Esophagus squamous epithelium (tissue), 5 donors: ENCODE measurements around the gene HSPG2. TPM values are rescaled to one million over a fixed set of nuclear protein-coding genes. Genes with fewer than 3 reads are reported as not detected.
A peak's percentile ranks its signal among the peaks of the same experiment; 100 is the strongest.

Source experiments
- DNase-seq: peaks from one replicate; lab custom pipeline; 2025; lab: John Stamatoyannopoulos, UW
- H3K27ac ChIP-seq, 4 donors: fragments of 200-600 bp; sonication (generic); one replicate each; pipeline ENCODE4 v1.5.1; 2016 to 2019; ENCODE audit warnings: mild to moderate bottlenecking in 1 of 4
- H3K27me3 ChIP-seq, 4 donors: fragments of 200-600 bp; sonication (generic); 1 replicate in 3 of 4; 2 replicates in 1 of 4; pipeline versions ENCODE4 v1.5.1 to v1.6.0; 2017 to 2021; ENCODE audit warnings: antibody characterized with exemption in 1 of 4
- H3K36me3 ChIP-seq, 3 donors: fragments of 200-600 bp; sonication (generic); one replicate each; pipeline ENCODE4 v1.5.1; 2016 to 2019
- H3K4me1 ChIP-seq, 3 donors: fragments of 200-600 bp; sonication (generic); one replicate each; pipeline ENCODE4 v1.5.1; 2017 to 2019
- H3K4me3 ChIP-seq, 4 donors: fragments of 200-600 bp; sonication (generic); 1 replicate in 3 of 4; 2 replicates in 1 of 4; pipeline ENCODE4 v1.5.1; 2016 to 2019; ENCODE audit warnings: mild to moderate bottlenecking in 2 of 4, moderate library complexity in 1 of 4
- H3K9me3 ChIP-seq, 3 donors: fragments of 200-600 bp; sonication (generic); one replicate each; pipeline ENCODE4 v1.5.1; 2016 to 2019
- CTCF ChIP-seq, 6 experiments: fragments of 450-650 bp in 4 of 6; fragments of 200-600 bp in 2 of 6; sonication (generic) in 2 of 6; IDR thresholded peaks; one replicate each; pipeline ENCODE4 v1.5.1; 2016 to 2019; ENCODE audit warnings: antibody characterized with exemption in 6 of 6, mild to moderate bottlenecking in 4 of 6, moderate library complexity in 4 of 6
- POLR2A ChIP-seq, 4 donors: fragments of 450-650 bp; IDR thresholded peaks; one replicate each; pipeline ENCODE4 v1.6.1; 2017; ENCODE audit warnings: antibody characterized with exemption in 4 of 4, mild to moderate bottlenecking in 4 of 4, moderate library complexity in 3 of 4
- WGBS, 2 donors: methylation state at CpG; one replicate each; pipeline ENCODE4 v1.1.5; 2018; 5-methylcytosine and 5-hydroxymethylcytosine counted together
- intact Hi-C: fragments of 100-400 bp; cut with DNase I; formaldehyde crosslinking; loops from one replicate; pipeline ENCODE4 v1.15.0; 2022
- total RNA-seq, 4 donors: library from RNA; depleted of rRNA; stranded (reverse); fragments of >200 nt; gene quantifications; one replicate each; pipeline ENCODE4 v1.1.0, GENCODE V29; 2016
- donor health status: DM: yes; HTN: yes; CAD: no.

Gene HSPG2
- total RNA-seq, 4 donors from 2014 or later: 44.9 to 107 (median 54.2) TPM

DNA sequence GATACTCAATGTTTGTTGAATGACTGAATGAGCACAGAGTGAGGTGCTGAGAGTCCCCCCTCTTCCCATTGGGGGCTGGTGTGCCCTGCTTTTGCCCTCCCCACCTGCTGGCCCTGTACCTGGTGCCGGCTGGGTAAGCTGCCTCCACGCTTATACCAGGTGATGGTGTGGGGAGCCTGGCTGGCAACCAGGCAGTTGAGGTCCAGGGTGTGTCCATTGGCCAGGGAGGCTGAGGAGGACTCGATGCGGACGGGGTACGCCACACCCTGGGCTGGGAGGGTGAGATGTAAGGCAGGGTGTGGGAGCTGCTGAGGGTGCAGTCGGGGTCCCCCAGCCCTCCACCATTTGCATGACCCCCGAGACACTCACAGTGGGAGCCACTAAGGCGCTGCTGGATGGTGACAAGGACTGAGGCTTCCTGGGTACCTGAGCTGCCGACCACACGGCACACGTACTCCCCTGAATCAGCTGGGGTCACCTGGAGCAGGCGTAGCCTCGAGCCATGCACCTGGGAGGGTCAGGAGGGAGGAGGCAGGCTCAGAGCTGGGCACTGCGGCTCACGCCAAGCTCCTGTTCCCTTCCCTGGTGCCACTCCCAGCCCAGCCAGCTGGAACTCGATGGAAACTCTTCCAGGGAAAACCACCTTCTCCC lies 88.5 kb downstream of the HSPG2 start:
- H3K9me3 ChIP-seq: no peaks in the 10 kb centered on the region
- DNase-seq: no peak
- WGBS, 2 donors: 84 to 93% methylated on average over 8 to 9 of the region's 17 CpGs
- peaks cover 30 to 100% (median 74%) of the 10 kb centered on the region in 3 donors for H3K36me3 ChIP-seq
- no peaks in the 10 kb centered on the region for H3K27me3 ChIP-seq
- no peaks in the 10 kb centered on the region for H3K4me1 ChIP-seq
- H3K27ac ChIP-seq: no peak overlapping the region
- no peak overlapping the region for H3K4me3 ChIP-seq
- intact Hi-C loops: no loop called here
- TF ChIP-seq POLR2A (IDR thresholded peaks at IDR 0.05) (no peak), CTCF (IDR thresholded peaks at IDR 0.05) (no peak)

DNA sequence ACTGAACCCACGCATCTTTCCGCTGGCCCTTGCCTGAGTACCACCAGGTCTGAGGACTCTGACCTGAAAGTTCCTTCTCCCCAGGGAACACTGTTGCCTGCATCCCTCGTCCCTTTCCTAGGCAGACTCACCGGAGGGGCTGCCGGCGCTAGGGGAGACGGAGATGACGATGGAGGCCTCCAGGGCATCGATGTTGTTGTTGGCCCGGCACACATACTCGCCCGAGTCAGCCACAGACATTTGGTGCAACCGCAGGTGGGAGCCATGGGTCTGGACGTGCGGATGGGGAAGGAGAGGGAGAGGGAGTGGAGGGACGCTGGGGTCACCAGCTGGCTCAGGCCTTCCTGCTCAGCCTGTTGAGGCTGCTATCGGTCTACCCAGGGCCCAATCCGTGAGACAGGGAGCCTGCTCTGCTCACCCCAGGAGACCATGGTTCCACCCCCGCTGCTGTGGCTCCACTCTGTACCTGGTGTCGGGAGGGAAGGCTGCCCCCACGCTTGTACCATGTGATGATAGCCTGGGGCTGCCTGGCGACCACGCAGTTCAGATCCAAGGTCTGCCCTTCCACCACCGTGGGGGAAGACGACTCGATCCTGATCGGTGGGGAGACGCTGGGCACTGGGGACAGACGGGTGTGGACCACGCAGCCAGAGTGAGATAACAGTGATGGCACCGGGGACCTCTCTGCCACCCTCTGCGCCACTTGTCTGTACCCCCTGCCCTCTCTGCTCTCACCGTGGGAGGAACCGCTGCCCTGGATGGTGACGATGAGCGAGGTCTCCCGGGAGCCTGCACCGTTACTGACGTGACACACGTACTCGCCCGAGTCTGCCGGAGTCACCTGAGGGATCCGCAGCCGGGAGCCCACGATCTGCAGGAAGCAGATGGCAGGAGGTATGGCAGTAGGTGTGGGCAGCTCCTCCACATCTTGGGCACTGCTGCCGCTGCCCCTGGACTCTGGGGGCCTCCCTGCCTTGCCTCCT lies 89.6 kb downstream of the HSPG2 start:
- no peak overlapping the region for H3K4me3 ChIP-seq
- TF ChIP-seq POLR2A (IDR thresholded peaks at IDR 0.05) (no peak), CTCF (IDR thresholded peaks at IDR 0.05) (no peak)
- intact Hi-C loops: no loop called here
- H3K27ac ChIP-seq: no peak overlapping the region
- H3K36me3 ChIP-seq: peaks cover 26 to 100% (median 76%) of the 10 kb centered on the region in 3 donors
- H3K9me3 ChIP-seq: no peaks in the 10 kb centered on the region
- DNase-seq: no peak
- H3K4me1 ChIP-seq: peaks cover 0 to 9% (median 0%) of the 10 kb centered on the region in 3 donors
- WGBS, 2 donors: 88 to 92% methylated on average over 14 to 19 of the region's 47 CpGs
- no peaks in the 10 kb centered on the region for H3K27me3 ChIP-seq

DNA sequence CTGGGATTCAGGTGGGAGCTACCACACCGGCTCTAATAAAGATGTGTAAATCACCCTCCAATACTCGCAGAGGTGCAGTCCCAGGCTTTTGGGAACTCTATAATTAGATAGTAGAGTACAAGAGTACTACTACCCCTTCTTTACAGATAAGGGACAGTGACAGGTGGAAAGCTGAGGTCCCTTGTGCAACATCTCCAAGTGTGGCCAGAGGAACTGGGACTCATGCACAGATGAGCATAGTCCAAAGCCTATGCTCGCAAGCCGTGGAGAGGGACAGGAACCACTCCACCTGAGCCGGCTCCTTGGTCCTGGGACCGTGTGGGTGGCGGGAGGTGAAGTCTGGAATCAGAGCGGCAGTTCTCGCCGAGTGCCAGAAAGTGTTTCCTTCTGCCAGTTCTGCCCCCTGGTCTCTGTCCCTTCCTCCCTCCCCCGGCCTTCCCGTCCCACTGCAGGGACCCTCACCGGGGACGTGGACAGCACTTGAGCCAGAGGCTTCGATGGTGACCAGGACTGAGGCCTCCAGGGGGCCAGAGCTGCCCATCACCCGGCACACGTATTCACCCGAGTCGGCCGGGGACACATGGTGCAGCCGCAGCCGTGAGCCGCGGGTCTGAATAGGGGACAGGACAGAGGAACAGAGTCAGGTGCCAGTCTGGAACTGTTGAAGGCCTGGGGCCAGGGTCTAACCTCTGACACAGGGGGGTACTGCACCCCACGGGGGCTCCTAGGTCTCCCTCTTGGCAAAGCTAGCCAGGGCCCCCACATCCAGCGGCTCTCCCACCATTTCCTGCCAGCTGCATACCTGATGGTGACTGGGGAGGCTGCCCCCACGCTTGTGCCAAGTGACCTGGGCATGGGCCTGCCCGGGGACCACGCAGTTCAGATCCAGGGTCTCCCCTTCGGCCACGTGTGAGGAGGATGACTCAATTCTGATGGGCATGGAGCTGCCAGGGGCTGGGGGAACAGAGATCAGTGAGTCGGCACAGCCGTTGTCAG lies 91.2 kb downstream of the HSPG2 start:
- Histone ChIP-seq H3K4me3 (no peak overlapping the region), H3K36me3 (peaks cover 23 to 100% (median 74%) of the 10 kb centered on the region in 3 donors), H3K9me3 (no peaks in the 10 kb centered on the region), H3K27me3 (no peaks in the 10 kb centered on the region), H3K27ac (no peak overlapping the region), H3K4me1 (peaks cover 0 to 13% (median 0%) of the 10 kb centered on the region in 3 donors)
- TF ChIP-seq CTCF (IDR thresholded peaks at IDR 0.05) (no peak), POLR2A (IDR thresholded peaks at IDR 0.05) (no peak)
- WGBS, 2 donors: 92 to 93% methylated on average over 5 to 24 of the region's 33 CpGs
- intact Hi-C loops: no loop called here
- DNase-seq: no peak

GRCh38 chr1:21843996-21844395 lies 93.1 kb downstream of the HSPG2 start:
- Histone ChIP-seq H3K4me3 (no peak overlapping the region), H3K36me3 (peaks cover 33 to 100% (median 71%) of the 10 kb centered on the region in 3 donors), H3K9me3 (no peaks in the 10 kb centered on the region), H3K4me1 (peaks cover 0 to 13% (median 0%) of the 10 kb centered on the region in 3 donors), H3K27me3 (no peaks in the 10 kb centered on the region), H3K27ac (peak overlapping the region in 1 of 4 donors; percentile 6)
- DNase-seq: no peak
- intact Hi-C loops: no loop called here
- 84% methylated on average over 7 of the region's 11 CpGs; no CpG with 5 or more reads in 1 of the 2 donors for WGBS, 2 donors
- TF ChIP-seq CTCF (IDR thresholded peaks at IDR 0.05) (no peak), POLR2A (IDR thresholded peaks at IDR 0.05) (no peak)
